HG03457 (cell line): ENCODE results near the gene FGF22.

ENCODE experiments used
- ATAC-seq: cut with Tn5 transposase; IDR thresholded peaks from one replicate; pipeline ENCODE4 v1.9.1; 2021; ENCODE audit warnings: moderate number of reproducible peaks; ENCODE audit not compliant: unreplicated experiment

Gene FGF22

DNA sequence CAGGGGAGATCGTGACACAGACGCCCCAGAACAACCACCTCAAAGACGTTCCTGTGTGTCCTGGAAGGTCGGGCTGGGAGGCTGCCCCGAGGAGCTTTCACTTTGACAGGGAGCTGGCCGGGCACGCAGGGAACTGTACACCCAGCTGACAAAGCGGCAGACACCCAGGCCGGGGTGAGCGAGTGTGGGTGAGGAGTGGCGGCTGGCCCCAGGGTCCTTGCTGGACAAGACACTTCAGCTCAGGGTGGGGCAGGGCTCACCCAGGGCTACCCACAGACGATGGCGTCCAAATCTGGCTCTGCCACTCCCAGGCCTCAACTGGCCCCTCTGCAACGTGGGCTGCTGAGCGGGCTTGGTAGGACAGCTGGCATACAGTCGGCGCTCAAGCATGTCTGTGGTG is 2.0 kb downstream of the FGF22 start:
- ATAC-seq, result no peak

DNA sequence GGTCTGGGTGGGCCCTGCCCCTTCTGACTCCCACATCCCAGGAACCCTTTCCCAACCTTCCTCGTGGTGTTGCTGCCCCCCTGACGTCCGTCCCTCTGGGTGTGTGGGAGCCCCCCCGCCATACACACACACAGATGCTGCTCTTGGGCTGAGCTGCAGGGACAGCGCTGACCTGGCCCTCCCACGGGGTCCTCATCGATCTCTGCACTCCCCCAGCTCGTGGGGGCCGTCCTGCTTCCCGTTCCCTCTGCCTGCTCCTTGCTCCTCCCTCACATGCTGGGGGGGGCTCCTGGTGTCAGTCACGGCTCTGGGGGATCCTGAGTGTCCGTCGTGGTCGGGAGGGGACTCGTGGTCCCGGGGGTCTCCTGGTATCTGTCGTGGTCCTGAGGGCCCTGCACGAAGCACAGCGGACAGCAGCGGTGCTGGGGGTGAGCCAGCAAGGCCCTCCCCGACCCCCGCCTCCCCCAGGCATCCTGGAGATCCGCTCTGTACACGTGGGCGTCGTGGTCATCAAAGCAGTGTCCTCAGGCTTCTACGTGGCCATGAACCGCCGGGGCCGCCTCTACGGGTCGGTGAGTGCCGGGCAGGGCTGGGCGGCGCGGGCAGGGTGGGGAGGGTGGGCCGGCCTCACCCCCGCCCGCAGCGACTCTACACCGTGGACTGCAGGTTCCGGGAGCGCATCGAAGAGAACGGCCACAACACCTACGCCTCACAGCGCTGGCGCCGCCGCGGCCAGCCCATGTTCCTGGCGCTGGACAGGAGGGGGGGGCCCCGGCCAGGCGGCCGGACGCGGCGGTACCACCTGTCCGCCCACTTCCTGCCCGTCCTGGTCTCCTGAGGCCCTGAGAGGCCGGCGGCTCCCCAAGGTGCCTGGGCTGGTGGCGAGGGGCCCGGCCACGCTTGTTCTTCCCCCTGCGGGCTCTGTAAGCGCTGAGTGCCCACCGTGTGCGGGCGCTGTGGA is 3.4 kb downstream of the FGF22 start:
- ATAC-seq, result no peak

DNA sequence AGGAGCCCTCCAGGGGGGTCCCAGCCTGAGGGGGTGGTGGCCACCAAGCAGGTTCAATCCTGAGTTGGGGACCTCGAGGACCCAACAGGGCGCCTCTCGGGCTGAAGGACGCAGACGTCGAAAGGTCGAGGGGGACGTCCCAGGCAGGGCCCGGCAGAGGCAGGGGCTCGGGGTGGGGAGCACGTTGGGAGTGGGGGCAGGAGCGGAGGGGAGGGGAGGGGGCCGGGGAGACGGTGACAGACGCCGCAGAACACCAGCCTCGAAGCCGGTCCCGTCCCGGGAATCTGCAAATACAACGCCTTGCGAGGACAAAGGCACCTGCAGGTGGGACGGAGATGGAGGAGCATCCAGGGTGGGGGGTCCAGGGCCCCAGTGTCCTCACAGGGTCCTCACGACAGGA is 4.1 kb downstream of the FGF22 start:
- no peak for ATAC-seq

DNA sequence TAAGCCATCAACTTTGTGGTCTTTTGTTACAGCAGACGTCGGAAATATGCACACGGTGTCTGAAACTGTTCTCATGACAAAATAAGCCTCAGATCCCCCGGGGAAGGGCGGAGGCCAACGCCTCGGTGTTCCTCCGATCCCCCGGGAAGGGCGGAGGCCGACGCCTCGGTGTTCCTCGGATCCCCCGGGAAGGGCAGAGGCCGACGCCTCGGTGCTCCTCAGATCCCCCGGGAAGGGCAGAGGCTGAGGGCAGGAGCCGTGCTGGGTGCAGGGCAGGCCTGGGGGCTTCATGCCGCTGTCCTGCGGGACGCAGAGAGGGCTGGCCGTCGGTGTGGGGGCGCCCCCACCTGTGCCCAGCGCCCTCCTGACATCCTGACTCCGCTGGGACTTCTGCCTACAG is 4.7 kb downstream of the FGF22 start:
- ATAC-seq, result no peak

DNA sequence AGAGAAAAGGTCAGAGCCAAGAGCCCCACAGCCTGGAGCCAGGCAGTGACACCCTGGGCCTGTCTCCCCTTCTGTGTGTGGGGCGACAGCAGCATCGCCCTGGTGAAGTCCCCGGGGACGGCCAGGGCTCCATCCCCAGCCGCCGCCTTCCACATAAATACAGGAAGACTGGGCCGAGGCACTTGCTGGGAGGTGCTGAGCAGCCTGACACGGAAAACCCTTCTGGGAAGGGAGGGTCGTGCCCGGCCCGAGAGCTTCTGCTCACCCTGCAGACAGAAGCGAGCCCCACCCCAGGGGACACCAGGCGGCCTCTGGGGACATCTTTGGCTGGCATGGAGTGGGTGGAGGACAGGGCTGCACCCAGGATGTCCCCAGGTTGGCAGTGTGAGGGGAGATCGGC is 5.1 kb downstream of the FGF22 start:
- ATAC-seq, result no peak

DNA sequence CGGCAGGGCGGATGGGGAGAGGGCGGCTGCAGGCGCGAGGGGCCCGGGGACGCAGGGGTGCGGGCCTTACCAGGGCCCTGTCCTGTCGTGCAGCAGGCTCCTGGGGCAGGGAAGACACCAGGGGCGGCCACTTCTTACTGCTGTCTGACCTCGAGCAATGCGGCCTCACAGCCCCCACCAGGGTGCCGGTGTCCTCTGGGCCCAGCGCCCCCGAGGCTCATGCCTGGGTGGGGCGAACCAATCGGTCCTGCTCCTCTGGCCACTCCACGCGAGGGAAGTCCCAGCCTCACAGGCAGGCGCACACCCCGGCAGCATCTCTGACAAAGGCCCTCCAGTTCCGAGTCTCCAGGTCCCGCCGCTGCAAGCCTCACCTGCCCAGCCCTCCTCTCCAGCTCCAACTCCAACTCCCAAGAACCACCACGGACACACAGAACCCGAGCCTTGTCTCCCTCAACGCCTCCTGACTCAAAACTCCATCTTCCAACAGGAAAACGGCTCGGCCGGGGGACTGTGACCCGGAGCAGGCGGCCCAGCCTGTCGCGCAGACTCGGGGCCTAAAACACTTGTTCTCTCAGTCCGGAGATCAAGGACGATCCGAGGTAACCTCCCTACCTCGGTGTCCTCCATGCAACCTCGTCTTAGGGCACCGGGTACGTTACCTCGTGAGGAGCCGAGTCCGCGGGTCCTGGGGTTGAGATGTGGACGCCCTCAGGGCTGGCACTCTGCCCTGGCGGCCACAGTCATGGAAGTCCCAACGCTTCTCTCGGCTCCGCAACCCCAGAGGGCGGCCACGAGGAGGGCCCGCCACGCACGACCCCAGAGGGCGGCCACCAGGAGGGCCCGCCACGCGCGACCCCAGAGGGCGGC is 6.5 kb downstream of the FGF22 start:
- no peak for ATAC-seq

DNA sequence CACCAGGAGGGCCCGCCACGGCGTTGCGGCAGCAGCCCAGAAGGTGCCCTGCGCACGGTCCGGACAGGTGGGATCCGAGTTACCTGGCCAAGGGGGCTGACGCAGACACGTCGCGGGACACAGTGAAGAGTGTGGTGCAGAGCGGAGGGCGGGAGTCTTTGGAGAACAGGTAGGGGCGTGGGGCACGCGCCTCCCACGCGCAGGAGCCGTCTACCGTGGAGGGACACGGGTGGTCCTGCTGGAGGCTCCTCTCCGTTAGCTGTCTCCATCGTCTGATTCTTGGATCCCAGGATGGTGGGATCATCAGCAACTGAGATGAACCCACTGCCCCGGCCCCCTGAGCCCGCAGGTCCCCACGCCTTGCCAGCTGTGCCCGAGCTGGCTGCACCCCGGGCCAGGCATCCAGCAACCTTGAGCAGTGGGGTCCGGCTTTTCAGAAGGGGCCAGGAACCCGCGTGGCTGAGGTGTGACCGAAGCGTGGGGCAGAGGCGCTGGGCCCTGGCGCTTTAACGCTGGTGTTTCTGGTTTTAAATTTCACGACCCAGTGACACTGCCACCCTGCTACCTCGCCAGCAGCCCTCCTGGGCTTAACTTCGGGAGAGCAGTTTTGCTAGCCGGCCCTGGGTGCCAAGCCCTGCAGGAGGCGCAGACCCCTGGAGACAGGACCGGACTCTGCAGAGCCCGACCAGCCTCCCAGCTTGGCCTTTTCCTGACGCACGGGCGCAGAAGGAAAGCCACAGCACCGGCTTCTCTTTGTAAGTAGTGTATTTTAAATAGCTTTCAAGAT is 7.3 kb downstream of the FGF22 start:
- no peak for ATAC-seq

DNA sequence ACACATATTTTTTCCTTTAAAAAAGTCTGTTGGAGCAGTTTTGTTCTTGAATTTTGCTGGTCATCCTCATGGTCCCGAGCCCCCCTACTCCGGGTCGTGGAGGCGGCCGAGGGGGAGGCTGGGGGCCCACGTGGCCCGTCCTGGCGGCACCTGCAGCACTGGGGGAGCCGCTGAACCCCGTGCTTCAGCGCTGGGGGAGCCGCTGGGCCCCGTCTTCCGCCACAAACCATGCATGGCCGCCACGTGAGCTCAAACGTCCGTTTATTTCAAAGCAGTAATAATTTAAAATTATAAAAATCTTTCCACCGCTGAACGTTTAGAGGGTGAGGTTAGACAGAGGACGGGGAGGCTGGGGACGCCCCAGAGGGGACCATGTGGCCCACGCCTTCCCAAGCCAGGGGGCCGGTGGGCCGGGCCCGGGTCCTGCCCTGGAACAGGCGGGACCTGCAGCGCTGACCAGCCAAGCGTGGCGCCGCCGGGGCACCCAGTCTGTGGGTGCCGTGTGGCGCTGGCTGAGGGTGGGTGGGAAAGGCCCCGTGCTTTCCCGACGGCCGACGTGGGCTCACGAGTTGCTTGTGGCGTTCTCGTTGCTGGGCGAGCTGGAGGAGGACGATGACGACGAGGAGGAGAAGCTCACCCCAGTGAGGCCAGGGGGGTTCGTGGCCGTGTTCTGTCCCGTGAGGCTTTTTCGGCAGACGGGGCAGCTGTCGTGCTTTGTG is 8.0 kb downstream of the FGF22 start:
- ATAC-seq, result no peak

DNA sequence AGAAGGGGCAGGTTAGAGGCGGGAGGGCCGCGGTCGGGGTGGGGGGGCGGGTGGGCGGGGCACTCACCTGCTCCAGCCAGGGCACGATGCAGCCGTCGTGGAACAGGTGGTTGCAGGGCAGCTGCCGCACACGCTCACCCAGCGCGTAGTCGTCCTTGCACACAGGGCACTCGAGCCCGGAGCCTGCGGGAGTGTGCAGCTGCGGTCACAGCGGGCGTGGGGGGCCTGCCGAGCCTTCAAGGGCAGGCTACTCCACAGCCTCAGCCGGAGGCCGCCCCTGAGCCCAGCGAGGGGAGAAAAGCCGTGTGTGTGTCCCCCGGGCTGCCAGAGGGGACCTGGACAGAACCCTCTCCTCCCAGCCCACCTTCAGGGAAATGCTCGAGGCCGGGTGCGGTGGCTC is 8.6 kb downstream of the FGF22 start:
- no peak for ATAC-seq

DNA sequence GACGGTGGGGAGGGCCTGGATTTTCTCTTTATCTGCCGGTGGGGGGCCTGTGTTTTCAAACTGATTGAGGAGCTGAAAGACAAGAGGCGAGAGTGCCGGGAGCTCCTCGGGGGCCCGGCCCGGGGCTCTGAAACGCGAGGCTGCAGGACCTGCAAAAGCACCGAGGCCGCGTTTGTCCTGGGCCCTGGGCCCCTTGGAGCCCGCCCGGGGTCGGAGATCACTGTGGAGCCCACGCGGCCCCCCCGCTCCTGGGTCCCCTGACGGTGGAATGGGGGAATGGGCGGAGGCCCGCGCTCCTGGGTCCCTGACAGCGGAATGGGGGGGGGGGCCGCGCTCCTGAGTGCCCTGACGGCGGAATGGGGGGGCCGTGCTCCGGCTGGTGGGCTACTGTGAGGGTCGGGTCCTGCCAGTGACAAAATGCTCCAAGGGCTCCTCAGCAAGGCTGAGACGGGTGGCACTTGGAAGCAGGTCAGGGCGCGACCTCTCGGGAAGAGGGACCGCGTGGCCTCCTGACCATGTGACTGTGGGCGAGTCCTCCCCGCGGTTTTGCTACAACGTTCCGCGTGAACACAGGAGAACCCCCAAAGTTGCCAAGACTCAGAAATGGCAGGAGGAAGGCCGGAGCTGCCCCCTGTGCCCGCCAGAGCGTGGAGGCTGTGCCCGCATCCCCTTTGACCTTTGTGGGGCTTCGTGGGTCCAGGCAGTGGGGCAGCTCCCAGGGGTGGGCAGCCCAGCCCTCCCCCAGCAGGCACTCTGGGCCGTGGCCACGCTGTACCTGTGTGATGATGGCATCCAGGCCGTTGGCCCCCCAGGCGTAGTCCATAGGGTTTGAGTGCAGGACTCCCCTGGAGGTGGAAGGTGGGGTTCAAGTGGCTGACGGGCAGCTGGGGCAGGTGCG is 9.5 kb downstream of the FGF22 start:
- no peak for ATAC-seq

DNA sequence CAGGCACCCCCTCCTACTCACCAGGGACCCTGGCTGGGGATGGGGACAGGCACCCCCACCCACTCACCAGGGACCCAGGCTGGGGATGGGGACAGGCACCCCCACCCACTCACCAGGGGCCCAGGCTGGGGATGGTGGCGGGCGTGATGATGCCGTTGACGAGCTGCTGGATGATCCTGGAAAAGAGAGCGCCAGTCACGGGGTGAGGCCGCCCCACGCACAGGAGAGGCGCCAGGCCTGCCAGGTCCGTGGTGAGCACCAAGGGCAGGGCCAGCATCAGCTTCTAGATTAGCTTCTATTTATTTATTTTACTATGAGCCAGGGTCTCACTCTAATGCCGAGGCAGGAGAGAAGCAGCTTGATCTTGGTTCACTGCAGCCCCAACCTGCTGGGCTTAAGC is 10.4 kb downstream of the FGF22 start:
- ATAC-seq, result no peak

DNA sequence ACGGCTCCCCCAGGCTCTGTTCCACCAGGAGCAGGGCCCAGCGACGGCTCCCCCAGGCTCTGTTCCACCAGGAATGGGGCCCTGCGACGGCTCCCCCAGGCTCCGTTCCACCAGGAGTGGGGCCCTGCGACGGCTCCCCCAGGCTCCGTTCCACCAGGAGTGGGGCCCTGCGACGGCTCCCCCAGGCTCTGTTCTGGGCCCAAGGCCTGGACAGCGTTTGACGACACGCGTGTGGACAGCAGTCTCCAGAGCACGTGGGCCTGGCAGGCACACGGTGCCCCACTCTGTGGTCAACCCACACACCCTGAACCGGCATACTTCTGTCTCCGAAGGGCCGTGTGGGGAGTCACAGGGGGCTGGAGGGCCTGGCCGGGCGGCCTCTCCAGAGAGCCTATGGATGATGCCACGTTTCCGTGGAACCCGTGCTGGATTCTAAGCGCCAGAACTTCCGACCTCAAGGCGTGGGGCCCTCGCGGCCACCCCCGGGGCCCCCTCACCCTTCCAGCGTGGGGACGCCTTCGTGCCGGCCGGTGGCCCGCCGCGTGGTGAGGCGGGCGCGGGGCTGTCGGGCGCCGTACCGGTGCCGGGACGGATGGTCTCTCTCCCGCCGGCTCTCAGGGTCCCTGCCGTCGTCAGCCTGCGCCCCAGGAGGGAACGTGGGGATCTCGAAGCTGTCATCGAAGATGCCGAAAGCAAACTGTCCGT is 11.6 kb downstream of the FGF22 start:
- no peak for ATAC-seq

DNA sequence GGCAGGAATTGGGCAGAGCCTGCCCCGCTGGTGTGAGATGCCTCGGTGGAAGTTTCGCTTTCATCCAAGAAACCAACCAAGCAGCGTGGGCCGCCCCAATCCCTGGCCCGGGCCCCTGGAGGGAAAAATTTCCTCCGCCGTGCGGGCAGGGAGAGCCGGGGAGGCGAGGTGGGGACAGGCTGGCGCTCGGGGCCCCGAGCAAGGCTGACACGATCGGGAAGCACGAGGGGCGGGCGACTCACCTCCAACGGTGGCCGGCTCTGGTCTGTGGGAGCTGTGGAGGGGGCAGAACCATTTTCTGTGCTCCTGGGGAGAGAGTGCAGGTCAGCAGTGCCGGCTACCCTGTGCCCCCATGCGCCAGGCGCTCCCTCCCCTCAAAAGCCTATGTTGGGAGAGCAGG is 12.3 kb downstream of the FGF22 start:
- no peak for ATAC-seq

DNA sequence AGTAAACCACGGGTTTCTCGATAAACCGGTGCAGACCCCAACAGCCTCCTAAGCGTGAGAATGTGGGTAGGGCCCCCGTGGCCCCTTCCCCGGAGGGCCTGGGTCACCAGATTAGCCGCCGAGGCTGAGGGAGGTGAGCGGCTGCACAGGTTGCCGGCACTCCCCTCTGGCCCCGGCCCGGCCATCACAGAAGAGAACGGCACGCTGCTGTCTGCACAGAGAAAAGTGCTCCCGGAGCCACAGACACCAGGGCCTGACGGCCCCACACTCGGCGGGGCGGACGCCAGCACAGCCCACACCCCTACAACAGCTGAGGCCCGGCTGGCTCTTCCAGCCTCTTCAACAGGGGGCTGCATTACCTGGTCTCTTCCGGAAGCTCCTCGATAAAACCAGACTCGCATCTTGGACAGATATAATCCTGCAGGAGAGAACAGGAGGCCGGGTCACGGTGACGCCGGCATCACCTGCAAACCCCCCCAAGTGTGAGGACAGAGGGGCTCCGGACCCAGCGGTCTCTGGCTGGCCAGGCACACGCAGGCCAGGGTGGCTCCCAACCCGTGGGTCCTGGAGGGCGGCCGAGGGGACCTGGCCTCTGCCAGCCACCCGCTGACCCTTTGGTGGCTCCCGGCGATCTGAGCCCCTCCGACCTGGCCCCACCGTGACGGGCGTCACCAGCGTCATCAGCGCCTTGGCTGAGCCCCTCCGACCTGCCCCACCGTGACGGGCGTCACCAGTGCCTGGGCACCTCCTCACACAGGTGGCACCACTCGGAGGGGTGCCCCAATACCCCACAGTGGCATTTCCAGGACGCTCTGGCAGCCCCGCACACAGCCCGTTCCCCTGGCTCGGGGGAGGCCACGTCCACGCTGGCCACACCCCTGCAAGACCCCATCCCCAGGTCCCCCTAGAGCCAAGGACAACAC is 13.0 kb downstream of the FGF22 start:
- no peak for ATAC-seq

DNA sequence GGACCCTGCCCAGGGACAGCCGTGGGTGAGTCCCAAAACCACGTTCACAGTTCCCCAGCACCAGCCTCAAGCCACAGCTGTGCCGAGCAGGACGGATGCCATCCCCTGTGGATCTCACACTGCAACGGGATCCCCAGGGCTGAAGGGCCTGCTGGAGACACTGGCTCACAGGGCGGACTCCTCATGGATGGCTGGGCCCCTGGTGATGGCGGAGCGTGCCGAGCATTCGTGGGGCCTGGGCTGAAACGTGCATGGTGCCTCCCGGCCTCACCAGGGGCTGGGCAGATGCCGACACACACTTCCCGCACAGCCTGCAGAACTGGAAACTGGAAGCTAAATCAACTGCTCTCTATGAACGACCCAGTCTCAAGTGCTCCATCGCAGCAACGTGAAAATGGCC is 13.7 kb downstream of the FGF22 start:
- no peak for ATAC-seq

DNA sequence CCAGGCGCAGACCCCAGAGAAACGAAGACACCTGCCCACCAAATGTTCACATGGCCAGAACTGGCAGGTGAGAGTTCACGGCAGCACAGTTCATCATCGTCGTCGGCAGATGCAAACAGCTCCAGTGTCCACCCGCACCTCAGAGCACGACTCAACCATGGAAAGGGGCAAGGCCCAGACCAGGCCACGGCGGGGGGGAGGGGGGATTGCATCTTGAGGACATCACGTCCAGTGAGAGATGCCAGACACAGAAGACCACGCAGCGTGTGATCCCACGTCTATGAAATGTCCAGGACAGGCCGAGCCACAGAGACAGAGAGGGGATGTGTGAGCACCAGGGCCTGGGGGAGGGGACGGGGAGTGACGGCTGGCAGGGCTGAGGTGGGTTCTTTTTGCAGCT is 16.0 kb downstream of the FGF22 start:
- no peak for ATAC-seq

DNA sequence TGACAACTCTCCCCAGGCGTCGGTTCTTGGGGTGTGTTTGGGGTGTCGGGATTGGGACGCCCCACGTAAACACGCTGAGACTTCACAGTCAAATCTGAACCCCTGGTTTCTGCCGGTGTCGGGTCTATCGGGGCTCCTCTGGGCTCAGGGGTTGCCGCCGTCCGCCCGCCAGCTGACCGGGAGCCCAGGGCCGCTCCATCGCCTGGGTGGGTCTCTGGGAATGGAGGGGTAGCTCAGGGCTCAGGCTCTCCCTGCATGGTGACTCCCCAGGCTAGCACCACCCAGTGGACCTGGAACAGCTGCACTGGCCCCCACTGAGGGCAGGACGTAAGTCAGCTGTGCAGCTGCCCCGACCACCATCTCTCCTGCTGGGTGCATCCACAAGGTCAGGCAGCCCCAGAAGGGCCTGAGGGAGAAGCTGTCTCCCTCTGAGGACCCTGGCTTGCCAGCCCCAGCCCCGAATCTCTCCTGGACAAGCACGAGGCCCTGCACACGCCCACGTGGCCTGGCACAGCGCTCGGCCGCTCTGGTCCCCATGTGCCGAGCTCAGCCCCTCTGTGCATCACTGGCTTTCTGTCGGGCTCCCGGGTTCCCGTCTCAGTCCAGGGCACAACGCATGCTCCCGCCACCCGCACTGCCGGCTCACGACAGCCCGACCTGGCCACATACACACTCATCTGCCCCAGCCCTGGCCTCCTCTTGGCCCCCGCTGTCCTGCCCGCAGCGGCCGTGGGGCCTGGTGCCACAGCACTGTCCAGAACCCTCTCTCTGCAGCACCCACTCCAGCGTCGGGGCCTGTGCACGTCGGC is 17.3 kb downstream of the FGF22 start:
- no peak for ATAC-seq
